ENCODE results near the gene TSPAN8.
"Not testable (repeated sequence)": the region's sequence is repeated elsewhere in the genome, so short reads cannot be mapped to it uniquely, and the experiment has no call there.

Gene TSPAN8

GRCh38 chr12:71174146-71174545 is 16.3 kb upstream of the TSPAN8 start:
- Mint-ChIP-seq H3K9me3 (no peaks in the 10 kb centered on the region), H3K4me3 (no peak overlapping the region)

GRCh38 chr12:71170456-71170855 is 12.7 kb upstream of the TSPAN8 start:
- Mint-ChIP-seq H3K4me3 (no peak overlapping the region), H3K9me3 (peaks cover 12% of the 10 kb centered on the region), H3K36me3 (ENCODE audit: low read depth) (no peaks in the 10 kb centered on the region), H3K27ac (no peak overlapping the region), H3K27me3 (no peaks in the 10 kb centered on the region), H3K4me1 (ENCODE audit: low read depth) (no peaks in the 10 kb centered on the region)

More at GRCh38 chr12:71174146-71174545, 16.3 kb upstream of the TSPAN8 start:
- Mint-ChIP-seq H3K36me3 (ENCODE audit: low read depth) (no peaks in the 10 kb centered on the region), H3K27me3 (no peaks in the 10 kb centered on the region), H3K27ac (no peak overlapping the region), H3K4me1 (ENCODE audit: low read depth) (no peaks in the 10 kb centered on the region)

GRCh38 chr12:71169286-71169685 is 11.5 kb upstream of the TSPAN8 start:
- no peaks in the 10 kb centered on the region for H3K36me3 Mint-ChIP-seq (ENCODE audit: low read depth)
- H3K27ac Mint-ChIP-seq, result no peak overlapping the region
- H3K27me3 Mint-ChIP-seq, result no peaks in the 10 kb centered on the region
- no peak overlapping the region for H3K4me3 Mint-ChIP-seq
- peaks cover 17% of the 10 kb centered on the region for H3K9me3 Mint-ChIP-seq
- H3K4me1 Mint-ChIP-seq (ENCODE audit: low read depth), result no peaks in the 10 kb centered on the region

GRCh38 chr12:71166862-71167496 is 9.2 kb upstream of the TSPAN8 start:
- Mint-ChIP-seq H3K36me3 (ENCODE audit: low read depth) (no peaks in the 10 kb centered on the region), H3K4me1 (ENCODE audit: low read depth) (no peaks in the 10 kb centered on the region), H3K9me3 (peaks cover 17% of the 10 kb centered on the region), H3K27ac (no peak overlapping the region), H3K4me3 (no peak overlapping the region), H3K27me3 (no peaks in the 10 kb centered on the region)

- Mint-ChIP-seq H3K4me3 (no peak overlapping the region), H3K27me3 (no peaks in the 10 kb centered on the region), H3K4me1 (ENCODE audit: low read depth) (no peaks in the 10 kb centered on the region), H3K27ac (no peak overlapping the region), H3K36me3 (ENCODE audit: low read depth) (no peaks in the 10 kb centered on the region), H3K9me3 (peaks cover 17% of the 10 kb centered on the region)
These were observed 8.5 kb upstream of the TSPAN8 start for GRCh38 chr12:71166280-71166679.

- H3K4me1 Mint-ChIP-seq (ENCODE audit: low read depth); H3K36me3 Mint-ChIP-seq (ENCODE audit: low read depth); H3K27ac Mint-ChIP-seq; H3K27me3 Mint-ChIP-seq; H3K4me3 Mint-ChIP-seq: not testable (repeated sequence)
- peaks cover 17% of the 10 kb centered on the region for H3K9me3 Mint-ChIP-seq
These were observed 8.0 kb upstream of the TSPAN8 start for GRCh38 chr12:71165780-71166179.

- Mint-ChIP-seq H3K36me3 (ENCODE audit: low read depth) (no peaks in the 10 kb centered on the region), H3K4me1 (ENCODE audit: low read depth) (no peaks in the 10 kb centered on the region), H3K27ac (no peak overlapping the region), H3K9me3 (peaks cover 17% of the 10 kb centered on the region), H3K4me3 (no peak overlapping the region), H3K27me3 (peaks cover 4% of the 10 kb centered on the region)
These were observed 6.9 kb upstream of the TSPAN8 start for GRCh38 chr12:71164568-71165197.

GRCh38 chr12:71164166-71164565 is 6.4 kb upstream of the TSPAN8 start:
- peaks cover 4% of the 10 kb centered on the region for H3K27me3 Mint-ChIP-seq
- H3K27ac Mint-ChIP-seq, result no peak overlapping the region
- no peaks in the 10 kb centered on the region for H3K36me3 Mint-ChIP-seq (ENCODE audit: low read depth)
- H3K4me1 Mint-ChIP-seq (ENCODE audit: low read depth), result no peaks in the 10 kb centered on the region
- no peak overlapping the region for H3K4me3 Mint-ChIP-seq
- H3K9me3 Mint-ChIP-seq, result peaks cover 17% of the 10 kb centered on the region

- Mint-ChIP-seq H3K27ac (no peak overlapping the region), H3K4me1 (ENCODE audit: low read depth) (no peaks in the 10 kb centered on the region), H3K4me3 (no peak overlapping the region), H3K36me3 (ENCODE audit: low read depth) (no peaks in the 10 kb centered on the region), H3K9me3 (peaks cover 11% of the 10 kb centered on the region), H3K27me3 (peaks cover 4% of the 10 kb centered on the region)
These were observed 5.3 kb upstream of the TSPAN8 start for GRCh38 chr12:71162832-71163763.

- Mint-ChIP-seq H3K36me3 (ENCODE audit: low read depth) (no peaks in the 10 kb centered on the region), H3K4me1 (ENCODE audit: low read depth) (no peaks in the 10 kb centered on the region), H3K4me3 (no peak overlapping the region), H3K9me3 (peaks cover 5% of the 10 kb centered on the region), H3K27me3 (peaks cover 4% of the 10 kb centered on the region), H3K27ac (no peak overlapping the region)
These were observed 3.8 kb upstream of the TSPAN8 start for GRCh38 chr12:71161591-71161990.

GRCh38 chr12:71160585-71160984 is 2.8 kb upstream of the TSPAN8 start:
- Mint-ChIP-seq H3K27me3 (peaks cover 4% of the 10 kb centered on the region), H3K4me3 (no peak overlapping the region), H3K9me3 (peaks cover 5% of the 10 kb centered on the region)

GRCh38 chr12:71159878-71160277 is 2.1 kb upstream of the TSPAN8 start:
- peaks cover 4% of the 10 kb centered on the region for H3K9me3 Mint-ChIP-seq
- H3K4me1 Mint-ChIP-seq (ENCODE audit: low read depth), result no peaks in the 10 kb centered on the region
- H3K4me3 Mint-ChIP-seq, result no peak overlapping the region
- H3K27me3 Mint-ChIP-seq, result peaks cover 4% of the 10 kb centered on the region
- H3K36me3 Mint-ChIP-seq (ENCODE audit: low read depth), result no peaks in the 10 kb centered on the region
- no peak overlapping the region for H3K27ac Mint-ChIP-seq

More at GRCh38 chr12:71160585-71160984, 2.8 kb upstream of the TSPAN8 start:
- Mint-ChIP-seq H3K4me1 (ENCODE audit: low read depth) (no peaks in the 10 kb centered on the region), H3K27ac (no peak overlapping the region), H3K36me3 (ENCODE audit: low read depth) (no peaks in the 10 kb centered on the region)

GRCh38 chr12:71159264-71159663 is 1.5 kb upstream of the TSPAN8 start:
- H3K27ac Mint-ChIP-seq, result no peak overlapping the region
- peaks cover 4% of the 10 kb centered on the region for H3K27me3 Mint-ChIP-seq
- H3K4me1 Mint-ChIP-seq (ENCODE audit: low read depth), result no peaks in the 10 kb centered on the region
- peaks cover 4% of the 10 kb centered on the region for H3K9me3 Mint-ChIP-seq
- no peaks in the 10 kb centered on the region for H3K36me3 Mint-ChIP-seq (ENCODE audit: low read depth)
- no peak overlapping the region for H3K4me3 Mint-ChIP-seq

- no peak overlapping the region for H3K27ac Mint-ChIP-seq
- peaks cover 4% of the 10 kb centered on the region for H3K27me3 Mint-ChIP-seq
- no peaks in the 10 kb centered on the region for H3K36me3 Mint-ChIP-seq (ENCODE audit: low read depth)
- no peak overlapping the region for H3K4me3 Mint-ChIP-seq
- no peaks in the 10 kb centered on the region for H3K4me1 Mint-ChIP-seq (ENCODE audit: low read depth)
- H3K9me3 Mint-ChIP-seq, result peaks cover 4% of the 10 kb centered on the region
These were observed 623 bp upstream of the TSPAN8 start for GRCh38 chr12:71158361-71158882.

GRCh38 chr12:71155225-71155624 is 2.6 kb downstream of the TSPAN8 start:
- Mint-ChIP-seq H3K36me3 (ENCODE audit: low read depth) (no peaks in the 10 kb centered on the region), H3K4me3 (no peak overlapping the region), H3K4me1 (ENCODE audit: low read depth) (no peaks in the 10 kb centered on the region), H3K27me3 (peaks cover 4% of the 10 kb centered on the region), H3K27ac (no peak overlapping the region), H3K9me3 (peaks cover 6% of the 10 kb centered on the region)

All from stimulated activated naive CD8-positive, alpha-beta T cell treated with anti-CD3 and anti-CD28 coated beads, Interleukin-15, Interleukin-2, amounts not matched to agents 100 ng/mL and 50 ng/mL, for 24 hours (primary cell).